GM12874 (cell line): ENCODE measurements around the gene KPNA6.

Experiments used
- CTCF ChIP-seq: IDR thresholded peaks from 2 replicates; pipeline ENCODE4 v1.5.1; 2011; ENCODE audit warnings: low read depth, mild to moderate bottlenecking, control low read depth, low read length, moderate library complexity; ENCODE audit not compliant: insufficient read depth

Gene KPNA6

GRCh38 chr1:32200226-32201010 is 92.6 kb downstream of the KPNA6 start, which contains the start of gene CCDC28B:
Gene CCDC28B, plus strand, starts transcription at chr1:32200595. Its CDS starts 1,341 bp downstream, at chr1:32201936.
- TF ChIP-seq CTCF = no peak

- TF ChIP-seq CTCF = peak; percentile 33
Measured at GRCh38 chr1:32201011-32201855, 93.4 kb downstream of the KPNA6 start.

- TF ChIP-seq CTCF = no peak
Measured at GRCh38 chr1:32204943-32205361, 97.1 kb downstream of the KPNA6 start.

- no peak for TF ChIP-seq CTCF
Measured at GRCh38 chr1:32205401-32206370, 97.8 kb downstream of the KPNA6 start, which contains the start of gene IQCC. Gene IQCC, plus strand, starts transcription at chr1:32205671. Its CDS starts 11 bp downstream, at chr1:32205682.

- no peak for TF ChIP-seq CTCF
Measured at GRCh38 chr1:32208469-32208868, 100.6 kb downstream of the KPNA6 start.

GRCh38 chr1:32208891-32209328 is 101.1 kb downstream of the KPNA6 start, which contains the start of gene DCDC2B:
Gene DCDC2B, plus strand, starts transcription at chr1:32209089. Its CDS starts 5 bp downstream, at chr1:32209094.
- TF ChIP-seq CTCF = no peak
